Endothelial cell of umbilical vein (primary cell): ENCODE data around the gene STH. TPM values are rescaled to one million over a fixed set of nuclear protein-coding genes. Genes with fewer than 3 reads are reported as not detected.

ENCODE experiments used
- BruUV-seq: library from RNA; stranded (reverse); fragments of 400-500 nt; replicated peaks from 2 replicates; lab custom pipeline; 2021; lab: Mats Ljungman, UMichigan
- CTCF ChIA-PET: fragments of 300-600, 350-600 bp; sonication (Branson Sonifier 250); formaldehyde crosslinking; loops from one replicate; lab custom pipeline; 2021; ENCODE audit warnings: antibody characterized with exemption, inconsistent platforms; lab: Charles Lee
- POLR2A ChIA-PET: fragments of 300-600, 350-600 bp; sonication (Branson Sonifier 250); formaldehyde crosslinking; loops from one replicate; lab custom pipeline; 2021; ENCODE audit warnings: antibody characterized with exemption, inconsistent platforms; lab: Charles Lee
- DNase-seq: peaks from one replicate; pipeline ENCODE4 v3.0.0-alpha.2; 2011; ENCODE audit warnings: low read depth, low spot score
- FAIRE-seq: peaks from 2 replicates; lab custom pipeline; 2011; peaks lifted over from hg19 to GRCh38; lab: Jason Lieb, UNC
- H2AFZ ChIP-seq: 2 replicates; pipeline ENCODE4 v1.6.0; 2012; ENCODE audit warnings: low read depth, low read length, control low read depth, inconsistent platforms
- H3K27ac ChIP-seq: 2 replicates; pipeline ENCODE4 v1.5.1; 2011; ENCODE audit warnings: low read depth, mild to moderate bottlenecking, control low read depth, low read length, moderate library complexity; ENCODE audit not compliant: insufficient read depth
- H3K27me3 ChIP-seq, 2 experiments: 2 replicates each; pipeline versions ENCODE4 v1.6.0 to v1.6.1; 2011; ENCODE audit warnings: low read length in 2 of 2, mixed read lengths in 1 of 2; ENCODE audit not compliant: control insufficient read depth in 2 of 2, insufficient read depth in 2 of 2
- H3K36me3 ChIP-seq, 2 experiments: 2 replicates in 1 of 2; 3 replicates in 1 of 2; pipeline ENCODE4 v1.5.1; 2011; ENCODE audit warnings: low read length in 2 of 2, mild to moderate bottlenecking in 1 of 2, moderate library complexity in 1 of 2; ENCODE audit not compliant: control insufficient read depth in 2 of 2, insufficient read depth in 2 of 2; ENCODE audit errors: extremely low read depth in 1 of 2
- H3K4me1 ChIP-seq: 3 replicates; pipeline ENCODE4 v1.5.1; 2011; ENCODE audit warnings: mild to moderate bottlenecking, low read length; ENCODE audit not compliant: control insufficient read depth, insufficient read depth; ENCODE audit errors: extremely low read depth
- H3K4me2 ChIP-seq: 2 replicates; pipeline ENCODE4 v1.6.1; 2011; ENCODE audit warnings: low read length, control low read depth, mixed read lengths; ENCODE audit not compliant: insufficient read depth
- H3K4me3 ChIP-seq, 3 experiments: fragments of 200-600 bp in 1 of 3; sonication (generic), shearing (Covaris generic) in 1 of 3; replicated peaks in 1 of 3; 2 replicates each; pipeline ENCODE4 v1.5.1; 2011 to 2016; ENCODE audit warnings: control low read depth in 3 of 3, low read length in 3 of 3, mild to moderate bottlenecking in 2 of 3, inconsistent platforms in 1 of 3, low read depth in 1 of 3, moderate library complexity in 1 of 3; ENCODE audit not compliant: insufficient read depth in 1 of 3
- H3K79me2 ChIP-seq: 2 replicates; pipeline ENCODE4 v1.6.0; 2012; ENCODE audit warnings: low read length, inconsistent platforms; ENCODE audit not compliant: control insufficient read depth, insufficient read depth
- H3K9ac ChIP-seq: replicated peaks from 2 replicates; pipeline ENCODE3; 2011; ENCODE audit warnings: low read length, control low read depth; ENCODE audit not compliant: insufficient read depth; ENCODE audit errors: extremely low read depth
- H3K9me1 ChIP-seq: replicated peaks from 3 replicates; pipeline ENCODE4 v1.6.0; 2011; ENCODE audit warnings: mild to moderate bottlenecking, low read length; ENCODE audit not compliant: control insufficient read depth, insufficient read depth; ENCODE audit errors: extremely low read depth
- H3K9me3 ChIP-seq: replicated peaks from 2 replicates; pipeline ENCODE4 v1.5.1; 2012; ENCODE audit warnings: low read length, inconsistent platforms; ENCODE audit not compliant: control insufficient read depth, insufficient read depth
- H4K20me1 ChIP-seq: replicated peaks from 2 replicates; pipeline ENCODE3; 2011; ENCODE audit warnings: mild to moderate bottlenecking, low read length; ENCODE audit not compliant: control insufficient read depth, insufficient read depth; ENCODE audit errors: extremely low read depth
- EZH2 ChIP-seq: IDR thresholded peaks from 2 replicates; pipeline ENCODE4 v1.6.1; 2012; ENCODE audit warnings: borderline replicate concordance, low read depth, mild to moderate bottlenecking, moderate library complexity, low read length, inconsistent platforms; ENCODE audit not compliant: severe bottlenecking
- FOS ChIP-seq: IDR thresholded peaks from 2 replicates; pipeline ENCODE4 v1.6.1; 2011; ENCODE audit warnings: mild to moderate bottlenecking, low read length, moderate library complexity, borderline replicate concordance; ENCODE audit not compliant: insufficient read depth
- GATA2 ChIP-seq: IDR thresholded peaks from 2 replicates; pipeline ENCODE4 v1.7.0; 2011; ENCODE audit warnings: low read depth, mild to moderate bottlenecking, moderate library complexity, mixed read lengths, low read length; ENCODE audit not compliant: insufficient read length, insufficient read depth
- JUN ChIP-seq: IDR thresholded peaks from 2 replicates; pipeline ENCODE4 v1.6.1; 2011; ENCODE audit warnings: borderline replicate concordance, low read depth; ENCODE audit not compliant: insufficient read length, insufficient read depth
- MYC ChIP-seq: IDR thresholded peaks from one replicate; pipeline ENCODE4 v1.6.1; 2011; ENCODE audit warnings: mild to moderate bottlenecking, low read depth, low read length
- POLR2A ChIP-seq: IDR thresholded peaks from 2 replicates; pipeline ENCODE4 v1.6.1; 2012; ENCODE audit warnings: low read depth, mild to moderate bottlenecking, control low read depth, low read length
- POLR2AphosphoS5 ChIP-seq: IDR thresholded peaks from 2 replicates; pipeline ENCODE4 v1.6.1; 2012; ENCODE audit warnings: low read depth, mild to moderate bottlenecking, control low read depth, low read length, moderate library complexity; ENCODE audit not compliant: insufficient read depth
- dilution Hi-C: fragments of 300-500 bp; cut with MboI; formaldehyde crosslinking; loops from one replicate; pipeline ENCODE4 v1.15.0; 2019; ENCODE audit warnings: low sequenced_read_pairs; ENCODE audit not compliant: extremely low pct_ligation_motif_present
- intact Hi-C: fragments of 100-400 bp; cut with micrococcal nuclease; formaldehyde crosslinking; loops from one replicate; pipeline ENCODE4 v1.10.0; 2022
- polyA plus RNA-seq, 4 experiments: library from polyadenylated mRNA; depleted of rRNA in 3 of 4; stranded (reverse) in 3 of 4; unstranded in 1 of 4; fragments of >200 nt; gene quantifications; 2 replicates each; pipeline versions ENCODE4 v1.2.1 to v1.2.3, GENCODE V29; 2011 to 2012; ENCODE audit warnings: missing spikeins in 1 of 4
- total RNA-seq: library from RNA; stranded (reverse); gene quantifications from 2 replicates; pipeline ENCODE4 v1.2.3, GENCODE V29; 2021
- TF ChIP-seq, protein P1 (sequence below): IDR thresholded peaks from 2 replicates; pipeline ENCODE4 v1.6.1; 2011; ENCODE audit not compliant: insufficient read depth, insufficient read length
- TF ChIP-seq, protein P2 (sequence below), 2 donors: IDR thresholded peaks; 1 replicate in 1 of 2; 2 replicates in 1 of 2; pipeline ENCODE4 v1.5.1; 2011; ENCODE audit warnings: low read length in 2 of 2, mild to moderate bottlenecking in 2 of 2, moderate library complexity in 2 of 2, control low read depth in 1 of 2, inconsistent platforms in 1 of 2, low read depth in 1 of 2; ENCODE audit not compliant: insufficient read depth in 1 of 2; ENCODE audit errors: extremely low read depth in 1 of 2

STH gene
- total and polyA plus RNA-seq, 2 donors (not counting 3 experiments of a cell fraction or from before 2014, with no cell fraction given): not detected

DNA sequence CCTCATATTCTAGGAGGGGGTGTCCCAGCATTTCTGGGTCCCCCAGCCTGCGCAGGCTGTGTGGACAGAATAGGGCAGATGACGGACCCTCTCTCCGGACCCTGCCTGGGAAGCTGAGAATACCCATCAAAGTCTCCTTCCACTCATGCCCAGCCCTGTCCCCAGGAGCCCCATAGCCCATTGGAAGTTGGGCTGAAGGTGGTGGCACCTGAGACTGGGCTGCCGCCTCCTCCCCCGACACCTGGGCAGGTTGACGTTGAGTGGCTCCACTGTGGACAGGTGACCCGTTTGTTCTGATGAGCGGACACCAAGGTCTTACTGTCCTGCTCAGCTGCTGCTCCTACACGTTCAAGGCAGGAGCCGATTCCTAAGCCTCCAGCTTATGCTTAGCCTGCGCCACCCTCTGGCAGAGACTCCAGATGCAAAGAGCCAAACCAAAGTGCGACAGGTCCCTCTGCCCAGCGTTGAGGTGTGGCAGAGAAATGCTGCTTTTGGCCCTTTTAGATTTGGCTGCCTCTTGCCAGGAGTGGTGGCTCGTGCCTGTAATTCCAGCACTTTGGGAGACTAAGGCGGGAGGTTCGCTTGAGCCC is 11.6 kb downstream of the STH start:
- CTCF ChIA-PET: interaction anchor here (1.8 kb wide), 1 partner anchor 202 kb away, joined by 4 read pairs; no protein-coding TSS in a partner anchor
- no peak for FAIRE-seq
- no peaks in the 10 kb centered on the region for H3K9me3 ChIP-seq
- no peaks in the 10 kb centered on the region for H3K4me1 ChIP-seq
- POLR2A ChIA-PET: no interaction called here
- no TSS peak for BruUV-seq
- no peak for DNase-seq
- H4K20me1 ChIP-seq: no peaks in the 10 kb centered on the region
- intact Hi-C loops: no loop called here
- H3K79me2 ChIP-seq: no peaks in the 10 kb centered on the region
- H3K27me3 ChIP-seq: peaks cover 0 to 2% of the 10 kb centered on the region in 2 experiments
- no peak overlapping the region for H2AFZ ChIP-seq
- no peaks in the 10 kb centered on the region for H3K36me3 ChIP-seq
- H3K4me2 ChIP-seq: no peak overlapping the region
- no peaks in the 10 kb centered on the region for H3K9me1 ChIP-seq
- H3K4me3 ChIP-seq: no peak overlapping the region
- no peak overlapping the region for H3K27ac ChIP-seq
- dilution Hi-C loops: no loop called here
- H3K9ac ChIP-seq: no peak overlapping the region
- TF ChIP-seq, protein P1, sequence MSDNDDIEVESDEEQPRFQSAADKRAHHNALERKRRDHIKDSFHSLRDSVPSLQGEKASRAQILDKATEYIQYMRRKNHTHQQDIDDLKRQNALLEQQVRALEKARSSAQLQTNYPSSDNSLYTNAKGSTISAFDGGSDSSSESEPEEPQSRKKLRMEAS: no peak
- TF ChIP-seq GATA2 (no peak), POLR2A (no peak), MYC (no peak), FOS (no peak), EZH2 (no peak), JUN (no peak), POLR2AphosphoS5 (no peak)
- TF ChIP-seq, protein P2, sequence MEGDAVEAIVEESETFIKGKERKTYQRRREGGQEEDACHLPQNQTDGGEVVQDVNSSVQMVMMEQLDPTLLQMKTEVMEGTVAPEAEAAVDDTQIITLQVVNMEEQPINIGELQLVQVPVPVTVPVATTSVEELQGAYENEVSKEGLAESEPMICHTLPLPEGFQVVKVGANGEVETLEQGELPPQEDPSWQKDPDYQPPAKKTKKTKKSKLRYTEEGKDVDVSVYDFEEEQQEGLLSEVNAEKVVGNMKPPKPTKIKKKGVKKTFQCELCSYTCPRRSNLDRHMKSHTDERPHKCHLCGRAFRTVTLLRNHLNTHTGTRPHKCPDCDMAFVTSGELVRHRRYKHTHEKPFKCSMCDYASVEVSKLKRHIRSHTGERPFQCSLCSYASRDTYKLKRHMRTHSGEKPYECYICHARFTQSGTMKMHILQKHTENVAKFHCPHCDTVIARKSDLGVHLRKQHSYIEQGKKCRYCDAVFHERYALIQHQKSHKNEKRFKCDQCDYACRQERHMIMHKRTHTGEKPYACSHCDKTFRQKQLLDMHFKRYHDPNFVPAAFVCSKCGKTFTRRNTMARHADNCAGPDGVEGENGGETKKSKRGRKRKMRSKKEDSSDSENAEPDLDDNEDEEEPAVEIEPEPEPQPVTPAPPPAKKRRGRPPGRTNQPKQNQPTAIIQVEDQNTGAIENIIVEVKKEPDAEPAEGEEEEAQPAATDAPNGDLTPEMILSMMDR (IDR thresholded peaks at IDR 0.05; ENCODE audit: extremely low read depth in 1 of 2, insufficient read depth in 1 of 2, low read depth in 1 of 2, low read length in 2 of 2): no peak
